ENCODE data around the gene GABBR2. TPM values are rescaled to one million over a fixed set of nuclear protein-coding genes. Genes with fewer than 3 reads are reported as not detected.

GABBR2 gene
- polyA plus RNA-seq, 1 donor (not counting 4 experiments of a cell fraction or from before 2014, with no cell fraction given): 0.01 TPM

- H3K27me3 ChIP-seq (ENCODE audit: control insufficient read depth, extremely low read depth, insufficient read depth, low read length): no peaks in the 10 kb centered on the region
- no peak overlapping the region for H2AFZ ChIP-seq (ENCODE audit: control insufficient read depth, low read length)
- H4K20me1 ChIP-seq (ENCODE audit: control insufficient read depth, extremely low read depth, insufficient read depth, low read length): no peaks in the 10 kb centered on the region
- no peaks in the 10 kb centered on the region for H3K9me3 ChIP-seq (ENCODE audit: control insufficient read depth, low read depth, low read length)
- TF ChIP-seq CTCF (optimal IDR thresholded peaks at IDR 0.05 in 1 of 3, IDR thresholded peaks at IDR 0.05 in 1 of 3, conservative IDR thresholded peaks at IDR 0.05 in 1 of 3; ENCODE audit: extremely low read depth in 1 of 3, insufficient read depth in 2 of 3, low read length in 3 of 3) (no peak), EZH2 (IDR thresholded peaks at IDR 0.05; ENCODE audit: low read length) (no peak)
- FAIRE-seq (no peak), DNase-seq (ENCODE audit: low read depth, low spot score) (no peak)
- H3K27ac ChIP-seq (ENCODE audit: control insufficient read depth, insufficient read depth, low read length): no peak overlapping the region
- H3K36me3 ChIP-seq (ENCODE audit: control insufficient read depth in 2 of 2, extremely low read depth in 1 of 2, insufficient read depth in 2 of 2, low read length in 2 of 2): no peaks in the 10 kb centered on the region
- no peaks in the 10 kb centered on the region for H3K79me2 ChIP-seq (ENCODE audit: control insufficient read depth, insufficient read depth, low read length)
- no peaks in the 10 kb centered on the region for H3K9me1 ChIP-seq (ENCODE audit: control insufficient read depth, extremely low read depth, insufficient read depth, low read length)
- dilution Hi-C loops (cut with MboI; ENCODE audit: extremely low pct_ligation_motif_present, low sequenced_read_pairs): no loop called here
- H3K9ac ChIP-seq (ENCODE audit: control insufficient read depth, extremely low read depth, insufficient read depth, low read length): no peak overlapping the region
- H3K4me1 ChIP-seq (ENCODE audit: control insufficient read depth, extremely low read depth, insufficient read depth, low read length): peaks cover 8% of the 10 kb centered on the region
- H3K4me2 ChIP-seq (ENCODE audit: control insufficient read depth, extremely low read depth, insufficient read depth, low read depth, low read length): no peak overlapping the region
- H3K4me3 ChIP-seq (ENCODE audit: control insufficient read depth in 2 of 3, extremely low read depth in 1 of 3, insufficient read depth in 2 of 3, low read depth in 1 of 3, low read length in 3 of 3): no peak overlapping the region
Measured at GRCh38 chr9:98479449-98479848, 229.3 kb downstream of the GABBR2 start.

- dilution Hi-C loops (cut with MboI; ENCODE audit: extremely low pct_ligation_motif_present, low sequenced_read_pairs): no loop called here
- FAIRE-seq: no peak
- no peak overlapping the region for H3K4me3 ChIP-seq (ENCODE audit: control insufficient read depth in 2 of 3, extremely low read depth in 1 of 3, insufficient read depth in 2 of 3, low read depth in 1 of 3, low read length in 3 of 3)
Measured at GRCh38 chr9:98477884-98478283, 230.9 kb downstream of the GABBR2 start.

More at GRCh38 chr9:98477884-98478283, 230.9 kb downstream of the GABBR2 start:
- no peaks in the 10 kb centered on the region for H4K20me1 ChIP-seq (ENCODE audit: control insufficient read depth, extremely low read depth, insufficient read depth, low read length)
- H3K4me1 ChIP-seq (ENCODE audit: control insufficient read depth, extremely low read depth, insufficient read depth, low read length): peaks cover 8% of the 10 kb centered on the region
- no peak overlapping the region for H3K9ac ChIP-seq (ENCODE audit: control insufficient read depth, extremely low read depth, insufficient read depth, low read length)
- no peak for TF ChIP-seq CTCF (optimal IDR thresholded peaks at IDR 0.05 in 1 of 3, IDR thresholded peaks at IDR 0.05 in 1 of 3, conservative IDR thresholded peaks at IDR 0.05 in 1 of 3; ENCODE audit: extremely low read depth in 1 of 3, insufficient read depth in 2 of 3, low read length in 3 of 3)
- TF ChIP-seq EZH2 (IDR thresholded peaks at IDR 0.05; ENCODE audit: low read length): no peak
- H3K9me1 ChIP-seq (ENCODE audit: control insufficient read depth, extremely low read depth, insufficient read depth, low read length): no peaks in the 10 kb centered on the region
- no peaks in the 10 kb centered on the region for H3K27me3 ChIP-seq (ENCODE audit: control insufficient read depth, extremely low read depth, insufficient read depth, low read length)
- H3K27ac ChIP-seq (ENCODE audit: control insufficient read depth, insufficient read depth, low read length): no peak overlapping the region
- no peak overlapping the region for H2AFZ ChIP-seq (ENCODE audit: control insufficient read depth, low read length)
- H3K4me2 ChIP-seq (ENCODE audit: control insufficient read depth, extremely low read depth, insufficient read depth, low read depth, low read length): no peak overlapping the region
- DNase-seq (ENCODE audit: low read depth, low spot score): no peak
- no peaks in the 10 kb centered on the region for H3K79me2 ChIP-seq (ENCODE audit: control insufficient read depth, insufficient read depth, low read length)
- H3K9me3 ChIP-seq (ENCODE audit: control insufficient read depth, low read depth, low read length): no peaks in the 10 kb centered on the region
- no peaks in the 10 kb centered on the region for H3K36me3 ChIP-seq (ENCODE audit: control insufficient read depth in 2 of 2, extremely low read depth in 1 of 2, insufficient read depth in 2 of 2, low read length in 2 of 2)
